ENCODE data around the gene LRRC8E. TPM values are rescaled to one million over a fixed set of nuclear protein-coding genes. Genes with fewer than 3 reads are reported as not detected.

LRRC8E gene
- total RNA-seq, 4 donors from 2014 or later: 0.79 to 6.5 (median 3.0) TPM

- no peak for TF ChIP-seq CTCF (IDR thresholded peaks at IDR 0.05)
- no peak for DNase-seq (ENCODE audit: low spot score)
- ATAC-seq (ENCODE audit: low FRiP score): no peak
These were observed 30.5 kb downstream of the LRRC8E start for GRCh38 chr19:7918615-7919421.

- DNase-seq (ENCODE audit: low spot score) (peak; percentile 90), ATAC-seq (ENCODE audit: low FRiP score) (peak; percentile 56)
- no peak for TF ChIP-seq CTCF (IDR thresholded peaks at IDR 0.05)
These were observed 31.6 kb downstream of the LRRC8E start, which contains the start of gene SNAPC2 for GRCh38 chr19:7919610-7920518. Gene SNAPC2 (plus strand): TSS chr19:7920338. CDS start chr19:7920367, 29 bp downstream.

GRCh38 chr19:7920519-7921301, 32.4 kb downstream of the LRRC8E start:
- TF ChIP-seq CTCF (IDR thresholded peaks at IDR 0.05): no peak
- ATAC-seq (ENCODE audit: low FRiP score) (peak; percentile 75), DNase-seq (ENCODE audit: low spot score) (peak; percentile 100)

GRCh38 chr19:7921302-7921966, 33.1 kb downstream of the LRRC8E start:
- DNase-seq (ENCODE audit: low spot score): no peak
- no peak for TF ChIP-seq CTCF (IDR thresholded peaks at IDR 0.05)

GRCh38 chr19:7921967-7922835, 33.9 kb downstream of the LRRC8E start:
- no peak for TF ChIP-seq CTCF (IDR thresholded peaks at IDR 0.05)
- no peak for ATAC-seq (ENCODE audit: low FRiP score)
- no peak for DNase-seq (ENCODE audit: low spot score)

More at GRCh38 chr19:7921302-7921966, 33.1 kb downstream of the LRRC8E start:
- ATAC-seq (ENCODE audit: low FRiP score): no peak
